Measurements from ENCODE around the gene MYH16. TPM values are rescaled to one million over a fixed set of nuclear protein-coding genes. Genes with fewer than 3 reads are reported as not detected.
"Not testable (repeated sequence)": the region's sequence is repeated elsewhere in the genome, so short reads cannot be mapped to it uniquely, and the experiment has no call there.

MYH16 gene
- total and polyA plus RNA-seq, 2 donors (not counting 1 experiment from before 2014, with no cell fraction given) = not detected

DNA sequence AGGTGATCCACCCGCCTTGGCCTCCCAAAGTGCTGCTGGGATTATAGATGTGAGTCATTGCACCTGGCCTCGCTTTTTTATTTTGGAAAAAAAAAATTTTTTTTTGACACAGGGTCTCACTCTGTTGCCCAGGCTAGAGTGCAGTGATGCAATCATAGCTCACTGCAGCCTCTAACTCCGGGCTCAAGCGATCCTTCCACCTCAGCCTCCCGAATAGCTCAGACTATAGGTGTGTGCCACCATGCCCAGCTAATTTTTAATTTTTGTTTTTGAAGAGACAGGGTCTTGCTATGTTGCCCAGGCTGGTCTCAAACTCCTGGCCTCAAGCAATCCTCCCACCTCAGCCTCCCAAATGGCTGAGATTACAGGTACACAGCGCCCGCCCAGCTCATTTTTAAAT is 2.3 kb downstream of the MYH16 start:
- H3K9me3 ChIP-seq (ENCODE audit: control extremely low read depth in 1 of 3, control insufficient read depth in 2 of 3, insufficient read depth in 1 of 3, low read length in 2 of 3); H4K20me1 ChIP-seq (ENCODE audit: control insufficient read depth, insufficient read depth, low read length, poor library complexity, severe bottlenecking); H2AFZ ChIP-seq (ENCODE audit: insufficient read depth, low read depth, low read length, poor library complexity, severe bottlenecking); H3K4me1 ChIP-seq (ENCODE audit: control insufficient read depth in 2 of 2, insufficient read depth in 2 of 2, low read length in 2 of 2); H3K9ac ChIP-seq (ENCODE audit: low read length); intact Hi-C loops (cut with micrococcal nuclease); H3K27me3 ChIP-seq (replicated peaks in 1 of 4; ENCODE audit: control extremely low read depth in 1 of 4, control insufficient read depth in 3 of 4, insufficient read depth in 4 of 4, low read length in 3 of 4); H3K27me3 Mint-ChIP-seq; ATAC-seq (ENCODE audit: low read depth); H3K79me2 ChIP-seq (ENCODE audit: control insufficient read depth, insufficient read depth, low read length); H3K4me1 Mint-ChIP-seq; POLR2A ChIA-PET; H3K4me3 ChIP-seq (ENCODE audit: control extremely low read depth in 1 of 5, extremely low read depth in 1 of 5, insufficient read depth in 1 of 5, low read depth in 2 of 5, low read length in 4 of 5); H3K4me3 Mint-ChIP-seq; H3K4me2 ChIP-seq (replicated peaks; ENCODE audit: low read depth, low read length, poor library complexity, severe bottlenecking); H3K9me3 Mint-ChIP-seq (ENCODE audit: insufficient read depth); DNase-seq; H3K27ac Mint-ChIP-seq; CTCF ChIA-PET; H3K36me3 ChIP-seq (replicated peaks in 1 of 2; ENCODE audit: control extremely low read depth in 1 of 2, control insufficient read depth in 1 of 2, extremely low read depth in 1 of 2, insufficient read depth in 2 of 2, low read length in 1 of 2); H3K27ac ChIP-seq (ENCODE audit: low read length in 2 of 2): not testable (repeated sequence)
- WGBS (ENCODE audit: insufficient coverage) = 87% methylated on average over 7 of the region's 7 CpGs

DNA sequence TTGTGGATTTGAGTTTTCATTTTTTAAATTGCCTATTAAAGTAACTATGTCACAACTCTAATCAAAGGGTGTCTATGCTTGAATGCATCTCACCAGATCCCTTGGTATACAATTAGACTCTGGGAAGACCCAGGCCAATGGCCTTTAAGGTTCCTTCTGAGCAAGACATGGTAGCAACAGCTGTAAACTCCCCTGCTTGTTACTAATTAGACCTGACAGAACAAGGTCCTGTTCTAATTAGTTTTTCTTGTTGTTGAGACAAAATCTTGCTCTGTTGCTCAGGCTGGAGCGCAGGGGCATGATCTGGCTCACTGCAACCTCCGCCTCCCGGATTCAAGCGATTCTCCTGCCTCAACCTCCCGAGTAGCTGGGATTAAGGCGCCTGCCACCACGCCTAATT is 2.9 kb downstream of the MYH16 start:
- H3K9ac ChIP-seq (ENCODE audit: low read length) = no peak overlapping the region
- H3K4me1 Mint-ChIP-seq = no peaks in the 10 kb centered on the region
- H3K27me3 Mint-ChIP-seq = peaks cover 4% of the 10 kb centered on the region
- WGBS (ENCODE audit: insufficient coverage) = 96% methylated on average over 5 of the region's 7 CpGs
- H3K9me3 ChIP-seq (ENCODE audit: control extremely low read depth in 1 of 3, control insufficient read depth in 2 of 3, insufficient read depth in 1 of 3, low read length in 2 of 3) = no peaks in the 10 kb centered on the region
- intact Hi-C loops (cut with micrococcal nuclease) = no loop called here
- ChIA-PET CTCF (no interaction called here), POLR2A (no interaction called here)
- H3K4me3 Mint-ChIP-seq = no peak overlapping the region
- H3K27ac Mint-ChIP-seq = no peak overlapping the region
- H3K79me2 ChIP-seq (ENCODE audit: control insufficient read depth, insufficient read depth, low read length) = no peaks in the 10 kb centered on the region
- no peak overlapping the region for H3K4me2 ChIP-seq (replicated peaks; ENCODE audit: low read depth, low read length, poor library complexity, severe bottlenecking)
- H3K36me3 ChIP-seq (replicated peaks in 1 of 2; ENCODE audit: control extremely low read depth in 1 of 2, control insufficient read depth in 1 of 2, extremely low read depth in 1 of 2, insufficient read depth in 2 of 2, low read length in 1 of 2) = no peaks in the 10 kb centered on the region
- no peak overlapping the region for H3K27ac ChIP-seq (ENCODE audit: low read length in 2 of 2)
- DNase-seq (no peak), ATAC-seq (ENCODE audit: low read depth) (no peak)
- H3K27me3 ChIP-seq (replicated peaks in 1 of 4; ENCODE audit: control extremely low read depth in 1 of 4, control insufficient read depth in 3 of 4, insufficient read depth in 4 of 4, low read length in 3 of 4) = peaks cover 0 to 3% (median 0%) of the 10 kb centered on the region in 4 experiments
- H3K9me3 Mint-ChIP-seq (ENCODE audit: insufficient read depth) = no peaks in the 10 kb centered on the region
- H3K4me3 ChIP-seq (ENCODE audit: control extremely low read depth in 1 of 5, extremely low read depth in 1 of 5, insufficient read depth in 1 of 5, low read depth in 2 of 5, low read length in 4 of 5) = no peak overlapping the region
- no peaks in the 10 kb centered on the region for H4K20me1 ChIP-seq (ENCODE audit: control insufficient read depth, insufficient read depth, low read length, poor library complexity, severe bottlenecking)
- H2AFZ ChIP-seq (ENCODE audit: insufficient read depth, low read depth, low read length, poor library complexity, severe bottlenecking) = no peak overlapping the region
- no peaks in the 10 kb centered on the region for H3K4me1 ChIP-seq (ENCODE audit: control insufficient read depth in 2 of 2, insufficient read depth in 2 of 2, low read length in 2 of 2)
- TF ChIP-seq, protein P1, sequence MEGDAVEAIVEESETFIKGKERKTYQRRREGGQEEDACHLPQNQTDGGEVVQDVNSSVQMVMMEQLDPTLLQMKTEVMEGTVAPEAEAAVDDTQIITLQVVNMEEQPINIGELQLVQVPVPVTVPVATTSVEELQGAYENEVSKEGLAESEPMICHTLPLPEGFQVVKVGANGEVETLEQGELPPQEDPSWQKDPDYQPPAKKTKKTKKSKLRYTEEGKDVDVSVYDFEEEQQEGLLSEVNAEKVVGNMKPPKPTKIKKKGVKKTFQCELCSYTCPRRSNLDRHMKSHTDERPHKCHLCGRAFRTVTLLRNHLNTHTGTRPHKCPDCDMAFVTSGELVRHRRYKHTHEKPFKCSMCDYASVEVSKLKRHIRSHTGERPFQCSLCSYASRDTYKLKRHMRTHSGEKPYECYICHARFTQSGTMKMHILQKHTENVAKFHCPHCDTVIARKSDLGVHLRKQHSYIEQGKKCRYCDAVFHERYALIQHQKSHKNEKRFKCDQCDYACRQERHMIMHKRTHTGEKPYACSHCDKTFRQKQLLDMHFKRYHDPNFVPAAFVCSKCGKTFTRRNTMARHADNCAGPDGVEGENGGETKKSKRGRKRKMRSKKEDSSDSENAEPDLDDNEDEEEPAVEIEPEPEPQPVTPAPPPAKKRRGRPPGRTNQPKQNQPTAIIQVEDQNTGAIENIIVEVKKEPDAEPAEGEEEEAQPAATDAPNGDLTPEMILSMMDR (IDR thresholded peaks at IDR 0.05) = no peak
- no peak for TF ChIP-seq EZH2 (IDR thresholded peaks at IDR 0.05; ENCODE audit: borderline replicate concordance, insufficient read depth, low read depth, low read length, poor library complexity, severe bottlenecking)

Data from B cell (primary cell).